ENCODE measurements around the gene IPMK.

Gene IPMK

GRCh38 chr10:58267713-58268453, at the start of gene IPMK:
IPMK (minus strand) TSS chr10:58267894; CDS start chr10:58267611, 283 bp downstream.
- peak; percentile 89 for DNase-seq (ENCODE audit: low spot score)

DNA sequence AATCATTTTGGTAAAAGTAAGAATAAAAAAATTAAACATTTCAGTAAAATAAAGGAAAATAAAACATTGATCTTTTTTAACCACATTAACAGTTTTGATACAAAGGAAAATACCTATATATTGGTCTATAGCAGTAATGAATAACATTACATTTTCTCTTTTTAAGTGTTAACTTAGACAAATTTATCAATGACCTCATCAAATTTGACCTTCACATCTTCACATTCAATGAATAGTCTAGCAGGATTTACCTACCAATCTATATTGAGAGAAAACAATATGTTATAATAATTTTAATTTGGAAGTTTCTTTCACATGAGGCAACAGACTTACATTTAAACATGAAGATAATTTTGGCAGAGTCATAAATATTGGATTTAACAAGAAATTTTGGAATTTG, 49.2 kb upstream of the IPMK start:
- DNase-seq (ENCODE audit: low spot score), result no peak

DNA sequence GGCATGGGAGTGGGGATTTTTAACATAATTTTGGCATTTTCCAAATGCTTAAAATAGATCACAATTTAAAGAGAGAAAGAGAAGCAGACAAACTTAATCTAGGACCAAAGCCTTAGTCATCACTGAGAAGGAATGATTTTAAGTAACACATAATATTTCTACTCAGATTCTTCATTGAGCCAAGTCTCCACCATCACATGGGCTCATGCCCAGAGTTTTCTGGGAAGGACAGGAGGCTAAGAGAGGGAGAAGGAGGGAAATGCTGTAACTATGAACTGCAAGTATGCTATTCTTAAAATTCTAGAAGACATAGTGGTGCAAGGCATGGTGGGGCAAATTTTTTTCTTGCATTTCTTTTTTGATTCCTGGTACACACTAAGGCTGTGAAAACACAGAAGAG, 43.3 kb upstream of the IPMK start:
- no peak for DNase-seq (ENCODE audit: low spot score)

GRCh38 chr10:58307676-58308075, 40.0 kb upstream of the IPMK start:
- DNase-seq (ENCODE audit: low spot score), result no peak

GRCh38 chr10:58305821-58306220, 38.1 kb upstream of the IPMK start:
- DNase-seq (ENCODE audit: low spot score), result no peak

- no peak for DNase-seq (ENCODE audit: low spot score)
These were observed 36.5 kb upstream of the IPMK start for GRCh38 chr10:58304099-58304633.

DNA sequence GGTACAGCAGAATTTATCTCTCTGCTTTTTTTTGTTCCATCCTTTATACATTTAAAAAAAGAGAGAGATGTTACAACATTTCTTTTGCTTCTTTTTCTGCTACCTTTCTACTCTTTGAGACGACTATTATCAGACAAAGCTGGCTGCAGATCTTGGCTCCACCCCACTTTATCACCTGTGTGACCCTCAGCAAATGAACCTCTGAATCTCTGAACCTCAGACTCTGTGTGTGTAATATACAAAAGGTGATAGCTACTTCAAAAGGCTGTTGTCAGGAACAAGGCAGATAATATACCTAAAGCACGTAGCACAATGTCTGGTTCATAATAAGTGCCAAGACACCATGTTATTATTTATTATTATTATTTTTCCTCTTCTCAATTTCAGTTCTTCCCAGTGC, 34.6 kb upstream of the IPMK start:
- DNase-seq (ENCODE audit: low spot score), result no peak

GRCh38 chr10:58300676-58301075, 33.0 kb upstream of the IPMK start:
- DNase-seq (ENCODE audit: low spot score), result no peak

- DNase-seq (ENCODE audit: low spot score), result peak; percentile 51
These were observed 31.9 kb upstream of the IPMK start for GRCh38 chr10:58299580-58299979.

GRCh38 chr10:58293989-58294388, 26.3 kb upstream of the IPMK start:
- no peak for DNase-seq (ENCODE audit: low spot score)

DNA sequence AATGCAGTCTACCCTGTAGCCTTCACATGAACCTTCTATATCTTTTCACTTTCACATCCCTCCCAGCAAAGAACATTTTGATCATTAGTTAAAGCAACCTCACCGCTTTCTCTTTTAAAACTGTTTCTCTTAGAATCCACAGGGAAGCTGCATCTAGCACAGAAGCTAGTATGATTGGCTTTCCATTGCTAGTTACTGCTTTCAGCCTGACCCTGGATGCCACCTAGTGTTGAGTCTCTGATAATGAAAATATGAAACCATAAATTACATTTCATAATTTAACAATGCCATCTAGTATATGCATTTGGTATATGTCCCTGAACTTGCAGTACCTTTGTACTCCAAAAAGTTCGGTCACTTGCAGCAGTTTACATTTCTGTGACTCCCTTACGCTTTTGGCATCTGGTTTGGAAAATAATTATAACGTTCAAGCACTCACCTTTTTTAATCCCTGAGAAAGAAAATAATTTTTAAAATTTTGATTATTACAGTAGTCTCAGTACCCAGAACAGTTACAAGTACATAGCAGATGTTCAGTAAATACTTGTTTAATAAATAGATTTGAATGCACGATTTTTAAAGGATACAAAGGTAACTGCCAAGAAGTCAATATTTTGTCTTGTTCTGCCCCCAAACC, 24.0 kb upstream of the IPMK start:
- DNase-seq (ENCODE audit: low spot score), result peak; percentile 56

DNA sequence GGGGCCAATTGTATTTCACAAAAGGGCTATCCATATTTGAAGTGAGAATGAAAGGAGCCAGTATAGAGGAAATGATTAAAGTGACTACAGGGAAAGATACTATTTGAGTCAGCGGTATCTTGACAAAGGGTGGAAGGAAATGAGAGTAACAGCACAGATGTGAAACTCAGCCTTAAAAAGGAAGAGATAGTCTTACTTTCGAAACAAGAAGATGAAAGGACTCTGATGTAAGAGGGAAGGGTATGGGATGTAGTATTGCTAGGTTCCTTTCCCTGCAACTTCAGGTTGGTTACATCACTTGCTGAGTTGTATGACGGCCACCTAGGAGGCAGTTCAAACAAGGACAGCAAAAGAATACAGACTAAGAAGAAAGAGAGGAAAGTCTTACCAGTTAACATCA, 14.9 kb upstream of the IPMK start:
- DNase-seq (ENCODE audit: low spot score), result peak; percentile 61

DNA sequence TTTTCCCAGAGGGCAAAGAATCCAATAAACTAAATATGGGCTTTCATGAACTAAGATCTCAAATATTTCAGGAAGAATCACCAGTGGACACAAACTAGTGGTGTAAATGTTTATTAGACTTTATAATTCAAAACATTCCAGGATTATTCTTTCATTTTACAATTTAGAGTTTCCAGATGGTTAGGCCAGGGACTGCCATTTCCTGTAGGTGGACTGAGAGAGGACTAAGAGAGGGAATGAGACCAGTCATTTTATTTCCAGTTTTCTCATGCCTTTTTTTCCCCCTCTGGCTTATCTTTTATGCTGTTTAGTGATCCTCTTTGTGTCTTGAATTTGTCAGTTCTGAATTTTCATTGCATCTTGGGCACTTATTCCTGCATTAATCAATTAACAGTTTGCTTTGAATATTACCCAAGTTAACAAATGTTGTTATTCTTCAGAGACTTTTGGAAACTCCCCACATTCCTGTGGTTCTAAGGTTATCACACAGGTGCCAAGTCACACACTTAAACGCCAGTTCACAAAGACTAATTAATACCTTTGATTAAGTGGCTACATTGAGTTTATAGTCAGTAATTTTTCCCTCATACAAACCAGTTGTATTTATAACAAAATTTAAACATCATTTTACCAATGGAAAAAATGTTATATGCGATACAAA, 13.5 kb upstream of the IPMK start:
- no peak for DNase-seq (ENCODE audit: low spot score)

GRCh38 chr10:58280477-58280876, 12.8 kb upstream of the IPMK start:
- DNase-seq (ENCODE audit: low spot score), result no peak

DNA sequence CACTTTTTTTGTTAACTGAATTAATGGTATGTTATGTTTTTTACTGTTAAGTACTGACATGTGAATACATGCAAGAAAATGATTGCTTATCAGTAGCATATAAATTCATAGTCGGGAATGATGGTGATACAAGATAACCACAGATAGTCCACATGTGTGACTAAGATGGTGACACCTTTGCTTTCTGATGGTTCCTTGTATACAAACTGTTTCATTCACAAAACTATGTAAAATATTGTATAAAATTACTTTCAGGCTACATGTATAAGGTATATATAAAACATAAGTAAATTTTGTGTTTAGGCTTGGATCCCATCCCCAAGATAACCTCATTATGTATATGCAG, 11.2 kb upstream of the IPMK start:
- no peak for DNase-seq (ENCODE audit: low spot score)

DNA sequence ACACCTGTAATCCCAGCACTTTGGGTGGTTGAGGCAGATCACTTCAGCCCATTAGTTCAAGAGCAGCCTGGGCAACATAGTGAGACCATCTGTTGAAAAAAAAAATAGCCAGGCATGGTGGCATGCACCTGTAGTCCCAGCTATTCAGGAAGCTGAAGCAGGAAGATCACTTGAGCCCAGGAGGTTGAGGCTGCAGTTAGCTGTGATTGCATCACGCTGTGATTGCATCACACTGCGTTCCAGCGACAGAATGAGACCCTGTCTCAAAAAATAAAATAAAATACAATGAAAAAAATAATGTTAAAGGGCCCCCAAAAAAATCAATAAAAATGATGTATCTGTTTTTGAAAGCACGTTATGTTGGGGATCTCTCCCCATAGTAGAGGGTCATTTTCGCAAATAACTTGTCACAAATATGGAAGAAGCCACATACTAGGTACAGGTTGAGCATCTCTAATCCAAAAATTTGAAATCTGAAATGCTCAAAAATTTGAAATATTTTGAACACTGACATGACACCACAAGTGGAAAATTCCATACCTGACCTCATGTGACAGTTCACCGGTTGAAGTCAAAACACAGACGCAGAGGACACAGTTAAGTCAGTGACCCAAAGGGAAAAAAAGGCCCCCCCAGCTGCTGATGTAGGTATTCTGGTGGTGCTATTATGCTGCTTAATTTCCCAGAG, 10.7 kb upstream of the IPMK start:
- no peak for DNase-seq (ENCODE audit: low spot score)

DNA sequence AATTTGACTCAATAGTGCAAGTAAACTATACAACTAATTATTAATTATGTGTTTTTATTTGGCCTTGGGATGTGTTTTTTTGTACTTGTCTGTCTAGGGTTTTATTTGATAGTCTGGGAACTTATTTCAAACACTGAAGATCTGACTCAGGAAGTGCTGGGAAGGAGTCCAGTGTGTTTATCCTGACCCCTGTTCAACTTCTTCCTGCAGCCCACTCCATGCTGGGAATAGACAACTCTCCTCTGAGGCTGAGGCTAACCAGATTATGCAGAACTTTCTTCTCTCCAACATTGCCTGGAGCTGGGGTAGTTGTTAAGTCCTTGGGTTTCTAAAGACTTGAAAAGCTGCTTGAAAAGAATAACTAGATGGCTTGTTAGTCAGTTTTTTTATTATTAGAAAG, 8.2 kb upstream of the IPMK start:
- DNase-seq (ENCODE audit: low spot score), result no peak

DNA sequence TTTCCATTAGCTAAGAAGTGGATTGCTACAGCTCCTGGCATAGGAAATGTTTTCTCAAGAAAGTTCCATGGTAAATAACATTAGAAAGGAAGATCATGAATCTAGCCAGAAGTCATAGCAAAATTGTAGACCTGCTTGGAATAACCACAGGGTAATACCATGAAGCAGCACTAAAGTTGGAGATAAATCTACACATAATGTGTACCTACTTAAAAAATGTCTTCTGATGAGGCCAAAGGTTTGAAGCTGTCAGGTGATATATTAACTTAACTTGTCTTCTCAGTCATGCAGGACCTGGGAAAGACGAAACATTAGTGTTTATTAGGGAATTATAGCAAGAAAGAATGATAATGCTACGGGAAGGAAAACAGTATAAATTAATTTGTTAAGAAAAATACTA, 7.6 kb upstream of the IPMK start:
- no peak for DNase-seq (ENCODE audit: low spot score)

GRCh38 chr10:58269782-58270290, 2.1 kb upstream of the IPMK start:
- no peak for DNase-seq (ENCODE audit: low spot score)

DNA sequence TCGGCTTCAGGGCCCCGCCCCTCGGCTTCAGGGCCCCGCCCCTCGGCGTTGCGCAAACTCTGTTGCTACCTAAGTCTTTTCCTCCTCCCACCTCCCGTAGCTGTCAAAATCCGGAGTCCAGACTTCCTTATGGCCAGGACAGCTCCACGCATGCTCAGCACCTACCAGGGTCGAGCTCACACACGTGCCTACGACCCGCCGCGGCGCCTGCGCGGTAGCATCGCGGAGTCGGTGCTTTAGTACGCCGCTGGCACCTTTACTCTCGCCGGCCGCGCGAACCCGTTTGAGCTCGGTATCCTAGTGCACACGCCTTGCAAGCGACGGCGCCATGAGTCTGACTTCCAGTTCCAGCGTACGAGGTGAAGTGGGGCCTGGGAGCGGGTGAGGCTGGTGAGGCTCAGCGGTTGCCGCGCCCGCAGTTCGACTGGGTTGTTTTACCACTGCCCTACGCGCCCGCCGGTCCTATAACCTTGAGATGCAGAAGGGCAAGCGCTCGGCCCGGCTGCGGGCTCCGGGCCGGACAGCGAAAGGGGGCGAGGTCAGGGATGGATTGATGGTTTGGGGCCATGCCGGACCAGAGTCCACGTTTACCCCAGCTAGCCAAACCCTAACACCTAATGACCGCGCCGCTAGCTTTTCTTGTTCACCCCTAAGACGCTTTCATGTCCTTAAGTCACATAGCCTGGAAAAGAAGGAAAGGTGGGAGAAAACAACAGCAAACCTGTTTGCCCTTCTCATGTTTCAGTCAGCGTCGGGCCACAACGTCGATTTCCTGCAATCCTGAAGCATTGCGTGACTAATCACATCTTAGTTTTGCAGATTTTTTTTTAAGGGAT, 1.5 kb upstream of the IPMK start, which contains the start of gene CISD1:
CISD1 (plus strand) TSS at position 217 of the 836 bp plus-strand sequence; CDS start at position 329, 112 bp downstream.
- peak; percentile 98 for DNase-seq (ENCODE audit: low spot score)

- DNase-seq (ENCODE audit: low spot score), result no peak
These were observed 806 bp upstream of the IPMK start for GRCh38 chr10:58268454-58268945.
